MM.1S (cell line): ENCODE results near the gene SGPL1.

Source experiments
- DNase-seq: peaks from one replicate; pipeline ENCODE4 v3.0.0-alpha.2; 2015
- H2AFZ ChIP-seq: fragments of 300-600 bp; sonication (generic); 2 replicates; pipeline ENCODE4 v1.6.0; 2016; ENCODE audit warnings: antibody characterized with exemption, low read length
- H3F3A ChIP-seq: fragments of 300-600 bp; sonication (generic); 2 replicates; pipeline ENCODE4 v1.6.1; 2016; ENCODE audit warnings: mild to moderate bottlenecking, antibody characterized with exemption, low read length, moderate library complexity, mixed read lengths; ENCODE audit not compliant: insufficient read depth
- H3K27ac ChIP-seq: fragments of 300-600 bp; sonication (generic); 2 replicates; pipeline ENCODE4 v1.5.1; 2016; ENCODE audit warnings: mild to moderate bottlenecking, low read length
- H3K27me3 ChIP-seq: fragments of 300-600 bp; sonication (generic); replicated peaks from 2 replicates; pipeline ENCODE4 v1.6.0; 2016; ENCODE audit warnings: low read length; ENCODE audit not compliant: insufficient read depth
- H3K36me3 ChIP-seq: fragments of 300-600 bp; sonication (generic); replicated peaks from 2 replicates; pipeline ENCODE4 v1.6.1; 2016; ENCODE audit warnings: mild to moderate bottlenecking, low read length, mixed read lengths; ENCODE audit not compliant: insufficient read depth
- H3K4me1 ChIP-seq: fragments of 300-600 bp; sonication (generic); 2 replicates; pipeline ENCODE4 v1.6.1; 2016; ENCODE audit warnings: low read length, mixed read lengths
- H3K4me2 ChIP-seq: fragments of 300-600 bp; sonication (generic); 2 replicates; pipeline ENCODE4 v1.6.0; 2016; ENCODE audit warnings: low read depth, low read length
- H3K4me3 ChIP-seq: fragments of 300-600 bp; sonication (generic); 2 replicates; pipeline ENCODE4 v1.5.1; 2016; ENCODE audit warnings: low read length, mixed read lengths
- H3K79me2 ChIP-seq: fragments of 300-600 bp; sonication (generic); 2 replicates; pipeline ENCODE4 v1.6.1; 2016; ENCODE audit warnings: mixed run types, low read length, mixed read lengths
- H3K9ac ChIP-seq: fragments of 300-600 bp; sonication (generic); 2 replicates; pipeline ENCODE4 v1.6.1; 2016; ENCODE audit warnings: low read length, mixed read lengths
- H3K9me2 ChIP-seq: fragments of 300-600 bp; sonication (generic); replicated peaks from 2 replicates; pipeline ENCODE4 v1.6.1; 2016; ENCODE audit warnings: mild to moderate bottlenecking, low read length, mixed read lengths; ENCODE audit not compliant: insufficient read depth
- H3K9me3 ChIP-seq: fragments of 300-600 bp; sonication (generic); replicated peaks from 2 replicates; pipeline ENCODE4 v1.6.1; 2016; ENCODE audit warnings: mild to moderate bottlenecking, low read length, mixed read lengths; ENCODE audit not compliant: insufficient read depth
- H4K20me1 ChIP-seq: fragments of 300-600 bp; sonication (generic); 2 replicates; pipeline ENCODE4 v1.6.1; 2016; ENCODE audit warnings: mild to moderate bottlenecking, low read length, moderate library complexity, mixed read lengths; ENCODE audit not compliant: insufficient read depth
- CTCF ChIP-seq: fragments of 300-600 bp; sonication (generic); IDR thresholded peaks from 2 replicates; pipeline ENCODE4 v1.5.1; 2016; ENCODE audit warnings: antibody characterized with exemption, low read length, mixed read lengths
- EZH2 ChIP-seq: fragments of 300-600 bp; sonication (generic); optimal IDR thresholded peaks from 2 replicates; pipeline ENCODE3; 2017; ENCODE audit warnings: low read depth, mild to moderate bottlenecking, antibody characterized with exemption, low read length, mixed read lengths
- EZH2phosphoT487 ChIP-seq: fragments of 300-600 bp; sonication (generic); IDR thresholded peaks from 2 replicates; pipeline ENCODE4 v1.6.1; 2018; ENCODE audit warnings: antibody characterized with exemption, low read length

The SGPL1 gene

GRCh38 chr10:70778267-70778924 is 37.4 kb upstream of the SGPL1 start:
- Histone ChIP-seq H3K4me2 (no peak overlapping the region), H2AFZ (no peak overlapping the region), H3K9me3 (no peaks in the 10 kb centered on the region), H3K9ac (no peak overlapping the region), H3K36me3 (no peaks in the 10 kb centered on the region), H4K20me1 (no peaks in the 10 kb centered on the region), H3K4me1 (no peaks in the 10 kb centered on the region), H3K27me3 (no peaks in the 10 kb centered on the region), H3K27ac (no peak overlapping the region), H3F3A (no peaks in the 10 kb centered on the region), H3K9me2 (no peaks in the 10 kb centered on the region), H3K4me3 (no peak overlapping the region), H3K79me2 (no peaks in the 10 kb centered on the region)
- TF ChIP-seq EZH2phosphoT487 (no peak), EZH2 (no peak), CTCF (no peak)
- no peak for DNase-seq

- H2AFZ ChIP-seq = no peak overlapping the region
- TF ChIP-seq EZH2phosphoT487 (no peak), EZH2 (no peak), CTCF (no peak)
- no peak for DNase-seq
- H3K79me2 ChIP-seq = no peaks in the 10 kb centered on the region
- H3K4me2 ChIP-seq = no peak overlapping the region
- H3K9me2 ChIP-seq = no peaks in the 10 kb centered on the region
- no peak overlapping the region for H3K4me3 ChIP-seq
- H3K27me3 ChIP-seq = no peaks in the 10 kb centered on the region
- no peak overlapping the region for H3K9ac ChIP-seq
- no peaks in the 10 kb centered on the region for H3K4me1 ChIP-seq
- H3F3A ChIP-seq = no peaks in the 10 kb centered on the region
- no peaks in the 10 kb centered on the region for H3K9me3 ChIP-seq
- no peak overlapping the region for H3K27ac ChIP-seq
- H3K36me3 ChIP-seq = no peaks in the 10 kb centered on the region
- H4K20me1 ChIP-seq = no peaks in the 10 kb centered on the region
Observed at GRCh38 chr10:70779088-70779487, 36.7 kb upstream of the SGPL1 start.

- Histone ChIP-seq H3K27me3 (no peaks in the 10 kb centered on the region), H3K79me2 (no peaks in the 10 kb centered on the region), H4K20me1 (no peaks in the 10 kb centered on the region), H2AFZ (no peak overlapping the region), H3K9me2 (no peaks in the 10 kb centered on the region), H3K9ac (no peak overlapping the region), H3K4me1 (no peaks in the 10 kb centered on the region), H3K27ac (no peak overlapping the region), H3K4me3 (no peak overlapping the region), H3K36me3 (no peaks in the 10 kb centered on the region), H3F3A (no peaks in the 10 kb centered on the region), H3K4me2 (no peak overlapping the region), H3K9me3 (no peaks in the 10 kb centered on the region)
- TF ChIP-seq CTCF (no peak), EZH2phosphoT487 (no peak), EZH2 (no peak)
- no peak for DNase-seq
Observed at GRCh38 chr10:70779511-70780369, 36.0 kb upstream of the SGPL1 start.
